LHCN-M2 (cell line): ENCODE data around the gene PLA1A. TPM values are rescaled to one million over a fixed set of nuclear protein-coding genes. Genes with fewer than 3 reads are reported as not detected.
A peak's percentile ranks its signal among the peaks of the same experiment; 100 is the strongest.

ENCODE experiments used
- DNase-seq: peaks from one replicate; pipeline ENCODE4 v3.0.0-alpha.2; 2012; ENCODE audit warnings: low read depth
- total RNA-seq: library from RNA; depleted of rRNA; stranded (reverse); fragments of >200 nt; gene quantifications from 2 replicates; pipeline ENCODE4 v1.2.3, GENCODE V29; 2014

The PLA1A gene
- total RNA-seq, 1 experiment from 2014 or later = not detected

DNA sequence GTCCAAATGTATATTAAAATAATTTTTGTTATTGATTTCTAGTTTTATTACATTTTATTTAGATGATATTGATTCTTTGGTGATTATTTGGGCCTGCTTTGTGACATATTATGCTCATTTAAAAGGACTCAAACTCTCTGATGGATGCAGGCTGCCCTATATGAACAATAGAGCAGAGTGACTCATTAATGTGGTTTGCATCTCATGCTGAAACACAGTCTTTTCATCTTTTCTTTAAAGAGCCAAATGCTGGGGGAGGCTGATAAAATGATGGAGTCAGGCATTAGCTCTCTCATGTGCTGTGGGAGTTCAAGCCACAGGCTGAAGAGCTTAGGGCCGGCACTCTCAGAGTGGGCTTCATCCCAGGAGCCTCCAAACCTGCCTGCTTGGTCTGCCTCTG lies 7.2 kb downstream of the PLA1A start:
- peak; percentile 73 for DNase-seq

DNA sequence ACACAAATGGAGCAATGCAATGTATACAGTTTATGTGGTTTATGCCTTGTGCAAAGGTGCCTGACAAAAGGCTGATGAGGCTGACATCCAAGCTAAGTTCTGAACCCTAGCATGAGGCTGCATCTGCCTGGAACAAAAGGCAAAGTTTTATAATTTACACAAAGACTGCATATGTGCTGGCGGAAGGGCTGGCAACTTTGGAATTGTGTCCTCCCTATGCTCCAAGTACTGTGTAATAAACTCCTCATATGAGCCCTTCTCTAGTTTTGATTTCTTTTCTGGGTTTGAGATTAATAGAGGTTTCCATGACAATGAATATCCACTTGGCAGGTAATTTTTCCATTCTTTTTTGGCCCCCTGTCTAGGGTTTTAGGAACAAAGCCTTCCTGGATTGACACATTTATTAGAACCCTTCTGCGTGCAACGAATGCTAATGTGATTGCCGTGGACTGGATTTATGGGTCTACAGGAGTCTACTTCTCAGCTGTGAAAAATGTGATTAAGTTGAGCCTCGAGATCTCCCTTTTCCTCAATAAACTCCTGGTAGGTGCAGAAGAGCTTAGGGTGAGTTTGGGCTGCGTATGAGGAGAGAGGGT lies 10.8 kb downstream of the PLA1A start:
- DNase-seq = no peak

DNA sequence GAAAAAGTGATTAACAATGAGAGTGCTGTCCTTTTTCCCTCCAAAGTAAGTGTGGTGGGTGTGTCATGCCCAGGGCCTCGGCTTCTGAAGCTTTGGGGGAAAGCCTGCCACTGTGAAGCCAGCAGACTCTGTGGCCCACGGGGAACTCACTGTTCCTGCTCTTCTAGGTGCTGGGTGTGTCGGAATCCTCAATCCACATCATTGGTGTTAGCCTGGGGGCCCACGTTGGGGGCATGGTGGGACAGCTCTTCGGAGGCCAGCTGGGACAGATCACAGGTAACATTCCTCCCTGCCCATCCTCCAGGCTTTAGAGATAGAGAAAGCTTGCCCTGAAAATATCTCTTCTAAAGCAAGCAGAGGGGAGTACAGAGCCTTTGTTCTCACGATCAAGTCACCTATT lies 11.6 kb downstream of the PLA1A start:
- DNase-seq = no peak

DNA sequence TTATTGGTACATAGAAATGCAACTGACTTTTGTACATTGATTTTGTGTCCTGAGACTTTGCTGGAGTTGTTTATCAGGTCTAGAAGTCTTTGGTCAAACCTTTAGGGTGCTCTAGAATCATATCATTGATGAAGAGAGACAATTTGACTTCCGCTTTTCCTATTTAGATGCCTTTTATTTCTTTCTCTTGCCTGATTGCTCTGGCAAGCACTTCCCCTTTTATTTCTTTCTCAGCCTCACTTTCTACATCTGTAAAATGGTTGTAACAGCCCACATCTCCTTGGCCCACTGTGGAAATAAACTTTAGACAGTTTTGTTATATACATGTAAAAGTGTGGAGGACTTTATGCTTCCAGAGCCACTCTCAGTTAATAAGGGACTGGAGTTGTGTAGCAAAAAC lies 14.0 kb downstream of the PLA1A start:
- DNase-seq = no peak

DNA sequence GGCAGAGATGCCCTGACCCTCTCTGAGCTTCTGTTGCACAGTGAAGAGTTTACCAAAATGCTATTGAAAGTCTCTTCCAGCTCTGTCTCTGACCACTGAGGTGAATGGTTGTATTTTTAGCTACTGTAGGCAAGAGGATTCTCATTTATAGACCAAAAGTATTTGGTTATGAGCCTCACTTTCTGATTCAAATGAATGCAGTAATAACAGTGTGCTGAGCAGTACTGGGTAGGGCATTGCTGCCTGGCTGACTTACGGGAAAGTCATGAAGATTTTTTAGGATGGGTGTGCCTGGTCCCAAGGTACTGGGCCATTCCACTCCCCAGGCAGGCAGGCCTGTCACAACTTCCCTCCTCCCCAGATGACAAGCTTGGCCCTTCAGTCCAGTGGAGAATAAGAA lies 15.5 kb downstream of the PLA1A start:
- DNase-seq = no peak

DNA sequence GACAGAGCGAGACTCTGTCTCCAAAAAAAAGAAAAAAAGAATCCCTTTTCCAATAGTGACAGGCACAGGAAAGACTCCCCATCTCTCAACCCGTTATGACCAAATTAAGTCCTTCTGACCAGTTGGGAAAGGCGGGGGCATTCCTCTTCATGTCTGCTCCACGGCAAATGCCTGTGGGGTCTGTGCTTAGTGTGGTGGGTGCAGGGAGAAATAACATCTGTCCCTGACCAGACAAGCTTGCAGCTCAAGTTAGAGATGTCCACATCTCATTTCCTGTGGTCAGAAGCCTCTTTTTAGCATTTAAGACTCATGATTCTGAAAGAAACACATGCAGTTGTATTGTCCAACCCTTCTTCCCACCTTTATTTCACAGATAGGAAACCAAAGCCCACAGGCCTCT lies 16.2 kb downstream of the PLA1A start:
- no peak for DNase-seq

DNA sequence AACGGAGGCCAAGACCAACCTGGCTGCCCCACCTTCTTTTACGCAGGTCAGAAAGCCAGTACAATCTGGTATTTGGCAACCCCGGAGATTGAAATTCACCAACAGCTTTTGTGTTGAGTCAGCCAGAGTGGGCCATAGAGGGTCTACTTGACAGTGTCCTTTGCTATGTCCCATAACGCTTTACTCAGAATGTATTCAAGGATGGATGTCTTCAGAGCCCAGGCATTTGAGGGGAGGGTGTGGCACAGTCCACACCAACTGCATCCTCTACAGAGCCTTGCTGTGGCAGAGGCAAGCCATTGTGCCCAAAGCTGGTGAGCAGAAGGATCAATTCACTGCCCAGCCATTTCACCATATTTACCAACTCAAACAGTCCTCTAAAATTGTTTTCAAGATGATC lies 18.4 kb downstream of the PLA1A start:
- no peak for DNase-seq

DNA sequence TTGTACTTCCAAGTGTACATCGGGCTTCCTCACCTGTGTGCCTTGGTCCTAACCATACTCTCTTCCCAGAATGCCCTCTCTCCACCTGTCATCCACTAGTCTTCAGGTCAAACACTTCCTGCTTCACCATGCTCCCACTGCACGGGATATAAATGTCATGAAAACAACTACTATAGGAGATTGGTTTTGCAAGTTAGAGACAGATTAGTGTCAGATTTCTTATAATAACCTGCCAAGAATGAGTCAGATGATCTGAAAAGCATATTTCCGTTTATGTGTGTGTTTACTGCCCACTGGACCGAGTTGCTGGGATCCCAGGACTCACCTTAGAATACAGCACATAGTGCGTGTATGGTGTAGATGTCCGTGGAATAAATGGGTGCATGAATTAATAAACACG lies 21.4 kb downstream of the PLA1A start:
- peak; percentile 62 for DNase-seq

DNA sequence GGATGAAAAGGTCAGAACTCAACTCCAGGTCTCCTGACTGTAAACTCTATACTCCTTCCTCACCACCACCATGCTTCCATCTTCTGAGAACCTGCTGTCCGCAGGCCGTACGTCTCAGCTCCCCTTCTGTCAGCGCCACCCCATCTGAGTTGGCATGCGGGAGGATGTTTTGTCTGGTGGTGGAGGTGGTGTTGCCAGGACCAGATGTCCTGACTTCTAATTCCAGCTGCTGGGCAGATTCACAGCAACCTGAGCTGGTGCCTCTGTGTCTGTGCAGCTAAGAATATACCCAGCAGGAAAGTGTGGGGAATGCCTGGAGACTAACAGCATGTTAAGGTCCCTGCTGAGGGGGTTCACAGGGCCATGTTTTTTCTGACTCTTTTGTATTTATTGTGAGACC lies 23.2 kb downstream of the PLA1A start:
- DNase-seq = peak; percentile 64

DNA sequence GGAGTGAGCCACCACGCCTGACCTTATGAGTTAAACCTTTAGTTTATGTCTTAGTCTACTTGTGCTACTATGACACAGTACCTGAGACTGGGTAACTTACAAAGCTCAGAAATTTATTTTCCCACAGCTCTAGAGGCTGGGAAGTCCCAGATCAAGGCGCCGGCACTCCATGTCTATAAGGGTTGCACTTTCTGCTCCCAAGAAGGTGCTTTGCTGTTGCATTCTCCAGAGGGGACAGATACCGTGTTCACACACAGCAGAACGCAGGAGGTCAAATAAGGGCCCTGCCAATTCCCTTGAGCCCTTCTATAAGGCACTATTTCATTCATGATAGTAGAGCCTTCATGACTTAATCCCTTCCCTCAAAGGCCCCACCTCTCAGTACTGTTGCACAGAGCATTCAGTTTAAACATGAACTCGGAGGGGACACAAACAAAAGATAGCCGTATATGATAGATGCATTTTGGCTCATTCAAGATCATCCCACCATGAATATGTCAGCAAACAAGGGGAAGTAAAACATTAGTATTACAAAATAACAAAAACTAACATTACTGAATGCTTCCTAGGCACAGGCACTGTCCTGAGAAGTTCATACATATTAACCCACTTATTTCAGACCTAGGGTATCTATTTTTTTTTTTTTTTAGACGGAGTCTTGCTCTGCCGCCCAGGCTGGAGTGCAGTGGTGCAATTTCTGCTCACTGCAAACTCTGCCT lies 26.5 kb downstream of the PLA1A start:
- no peak for DNase-seq

DNA sequence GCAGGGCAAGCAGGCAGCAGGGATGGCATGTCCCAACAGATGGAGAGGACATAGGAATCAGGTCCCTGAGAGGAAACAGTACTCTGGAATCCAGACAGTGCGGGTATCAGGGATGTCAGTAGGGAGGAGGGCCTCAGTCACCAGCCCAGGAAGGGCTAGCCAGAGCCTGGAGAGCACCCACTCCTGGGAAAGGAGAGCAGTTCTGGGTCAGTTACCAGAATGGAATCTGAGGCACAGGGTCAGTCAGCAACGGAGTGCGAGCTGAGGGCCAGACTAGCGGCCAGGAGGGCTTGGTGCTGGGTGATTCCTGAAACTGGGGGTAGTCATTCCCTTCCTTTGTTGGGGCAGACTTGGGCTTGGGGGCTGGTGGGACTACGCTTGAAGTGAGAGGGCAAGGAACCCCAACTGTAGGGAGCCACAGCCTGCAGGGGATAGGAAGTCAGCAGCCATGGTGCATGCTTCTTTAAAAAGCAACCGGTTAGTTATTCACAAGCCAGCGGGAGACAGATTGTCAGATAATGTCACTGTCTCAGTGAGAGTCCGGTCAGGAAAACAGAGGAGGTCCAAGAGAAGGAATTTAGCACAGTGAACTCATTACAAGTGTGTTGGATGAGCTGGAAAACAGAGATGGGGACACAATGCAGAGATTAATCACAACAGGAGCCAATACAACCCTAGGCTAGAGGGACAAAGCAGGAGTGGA lies 27.9 kb downstream of the PLA1A start:
- no peak for DNase-seq

DNA sequence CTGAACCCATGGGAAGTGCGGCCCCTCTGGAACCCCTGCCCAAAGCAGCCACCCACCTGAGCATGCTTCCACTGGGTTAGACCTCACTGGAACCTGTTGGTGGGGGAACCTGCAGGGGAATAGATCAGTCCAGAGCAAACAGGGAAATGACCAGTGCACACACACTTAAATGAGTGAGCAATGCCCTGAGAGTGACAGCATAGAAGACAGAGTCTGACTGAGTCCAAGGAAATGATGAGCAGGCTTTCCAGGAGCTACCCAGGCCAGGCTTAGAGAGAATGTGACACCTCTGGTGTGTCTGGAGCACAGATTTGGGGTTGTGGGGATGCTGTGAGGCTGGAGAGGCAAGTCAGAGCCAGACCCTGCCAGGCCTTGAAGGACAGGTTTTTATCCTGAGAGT lies 28.5 kb downstream of the PLA1A start:
- no peak for DNase-seq

DNA sequence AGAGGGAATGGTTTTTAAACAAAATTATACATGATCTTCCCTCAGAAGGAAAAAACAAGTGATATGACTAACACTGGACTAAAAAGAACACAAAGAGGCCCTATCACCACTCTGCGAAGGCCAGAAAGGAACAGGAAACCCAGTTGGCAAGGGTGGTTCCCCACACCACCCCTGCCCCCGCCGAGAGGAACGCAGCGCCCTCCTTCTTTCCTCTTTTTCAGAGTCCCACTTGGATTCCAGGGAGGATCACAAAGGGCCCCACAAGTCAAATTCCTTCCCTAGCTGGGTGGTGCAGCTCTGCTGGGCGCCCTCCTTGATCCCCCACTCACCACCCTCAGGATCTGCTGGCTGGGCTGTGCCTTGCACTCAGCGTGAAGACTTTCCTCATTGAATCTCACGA lies 29.8 kb downstream of the PLA1A start:
- no peak for DNase-seq

DNA sequence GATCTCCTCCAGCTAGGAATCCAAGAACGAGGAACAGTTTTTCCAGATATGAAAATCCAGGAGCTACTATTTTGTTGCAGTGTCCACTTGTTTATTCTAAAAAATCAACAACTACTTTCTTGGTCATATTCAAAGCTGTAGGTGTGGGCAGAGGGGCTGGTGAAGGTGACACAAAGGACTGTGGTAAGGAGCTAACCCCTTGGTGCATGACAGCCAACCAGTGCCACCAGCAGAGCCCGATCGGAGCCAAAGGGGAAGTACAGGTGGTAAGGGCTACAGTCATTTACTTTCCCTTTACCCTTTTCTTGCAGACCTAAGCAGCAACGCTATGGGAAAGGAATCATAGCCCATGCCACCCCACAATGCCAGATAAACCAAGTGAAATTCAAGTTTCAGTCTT lies 30.7 kb downstream of the PLA1A start:
- no peak for DNase-seq

DNA sequence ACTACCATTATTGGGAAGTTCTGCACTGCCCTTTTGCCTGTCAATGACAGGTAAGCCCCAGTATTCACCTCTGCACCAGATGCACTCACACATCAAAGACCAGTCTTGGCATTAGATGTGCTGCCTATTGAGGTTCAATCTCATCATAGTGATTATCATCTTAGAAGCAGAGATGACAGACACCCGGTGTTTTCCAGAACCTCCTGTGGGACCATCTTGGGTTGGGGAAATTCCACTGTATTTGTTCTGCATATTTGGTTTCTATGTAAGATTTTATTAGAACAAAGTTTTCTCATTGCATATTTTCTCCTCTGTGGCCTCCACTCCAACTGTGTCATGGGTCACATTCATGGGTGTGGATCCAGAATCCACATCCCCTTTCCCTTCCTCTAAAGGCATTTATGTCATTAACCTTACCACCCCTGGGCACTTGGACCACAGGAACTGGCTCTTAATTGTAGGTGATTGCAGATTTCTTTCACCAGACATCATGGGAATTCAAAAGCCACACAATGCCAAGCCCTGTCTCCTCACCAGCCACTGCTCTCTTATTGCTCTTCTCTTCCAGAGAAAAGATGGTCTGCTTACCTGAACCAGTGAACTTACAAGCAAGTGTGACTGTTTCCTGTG lies 31.2 kb downstream of the PLA1A start:
- DNase-seq = no peak

DNA sequence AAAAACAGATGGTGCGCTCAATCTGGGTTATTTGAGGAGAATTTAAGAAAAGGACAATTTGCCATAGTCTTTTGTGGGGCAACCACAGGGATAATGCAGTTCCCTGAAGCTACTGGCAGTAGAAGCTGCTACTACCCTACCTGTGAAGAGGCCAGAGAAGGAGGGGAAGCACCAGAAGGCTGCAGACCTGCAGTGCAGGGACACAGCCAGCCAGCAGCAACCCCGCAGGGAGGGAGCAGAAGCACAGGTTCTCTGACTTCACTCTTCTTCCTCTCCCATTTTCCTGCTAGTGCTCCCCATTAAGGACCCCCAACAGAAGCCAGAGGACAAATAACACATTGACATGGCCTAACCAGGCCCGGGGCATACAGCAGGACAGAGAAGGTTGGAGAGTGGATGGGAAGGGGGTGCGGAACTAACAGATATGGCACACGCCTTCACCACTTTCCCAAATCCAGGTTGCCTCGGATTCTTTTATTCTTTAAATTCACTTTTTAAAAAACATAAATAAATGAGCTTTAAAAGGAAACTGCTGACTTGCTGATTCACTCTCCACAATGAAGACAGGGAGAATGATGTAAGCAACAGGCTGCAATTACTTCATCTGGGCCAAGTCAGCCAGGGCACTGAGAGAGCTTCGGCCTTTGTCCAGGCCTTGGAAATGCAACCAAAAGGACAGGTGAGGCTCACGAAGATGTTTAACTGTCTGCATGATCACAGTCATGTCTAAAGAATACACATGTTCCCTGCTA lies 32.6 kb downstream of the PLA1A start:
- peak; percentile 46 for DNase-seq

DNA sequence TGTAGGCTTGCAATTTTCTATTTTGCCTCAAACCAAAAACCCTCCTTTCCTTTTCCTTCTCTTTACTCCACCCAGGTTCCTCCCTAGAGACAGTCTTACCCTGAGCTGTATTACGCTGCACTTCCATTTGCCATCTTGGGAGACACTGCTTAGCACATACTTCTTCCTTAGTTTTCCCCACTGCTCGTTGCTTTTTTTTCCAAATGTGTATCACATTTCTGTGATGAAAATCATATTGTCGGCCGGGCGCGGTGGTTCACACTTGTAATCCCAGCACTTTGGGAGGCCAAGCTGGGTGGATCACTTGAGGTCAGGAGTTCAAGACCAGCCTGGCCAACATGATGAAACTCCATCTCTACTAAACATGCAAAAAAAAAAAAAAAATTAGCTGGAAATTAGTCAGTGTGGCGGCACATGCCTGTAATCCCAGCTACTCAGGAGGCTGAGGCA lies 33.2 kb downstream of the PLA1A start:
- DNase-seq = no peak

DNA sequence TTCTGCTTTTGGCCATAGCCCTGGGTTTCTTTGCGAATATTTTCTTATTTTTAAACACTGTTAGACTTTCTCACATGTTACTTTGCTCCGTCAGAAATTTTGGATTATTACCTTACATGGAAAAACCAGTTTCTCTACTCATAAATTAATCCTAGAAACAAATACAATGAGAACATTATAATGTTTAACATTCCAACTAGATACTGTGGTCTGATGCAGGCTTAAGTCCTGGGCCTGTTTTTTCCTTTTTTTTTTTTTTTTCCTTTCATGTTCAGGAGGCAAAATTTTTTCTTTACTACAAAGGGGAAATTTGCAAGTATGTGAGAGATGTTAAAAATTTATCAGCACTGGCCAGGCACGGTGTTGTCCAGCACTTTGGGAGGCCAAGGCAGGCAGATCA lies 33.8 kb downstream of the PLA1A start:
- DNase-seq = no peak

DNA sequence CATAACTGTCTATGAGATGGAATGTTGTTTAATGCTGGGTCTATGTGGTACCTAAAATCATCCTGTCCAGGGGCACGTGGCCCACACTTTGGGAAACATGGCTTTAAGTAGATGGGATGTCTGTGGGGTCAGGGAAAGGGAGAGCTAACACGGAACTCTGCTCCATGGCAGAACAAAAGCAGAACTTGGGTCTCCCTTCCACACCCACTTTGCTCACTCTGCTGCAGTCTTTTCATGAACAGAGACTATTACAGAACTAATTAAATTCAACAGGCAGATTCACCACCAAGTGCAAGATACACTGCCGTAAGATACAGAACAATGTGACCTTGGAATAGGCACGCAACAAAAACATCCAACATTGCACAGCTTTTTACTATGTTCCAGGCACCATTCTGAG lies 34.5 kb downstream of the PLA1A start:
- DNase-seq = no peak

DNA sequence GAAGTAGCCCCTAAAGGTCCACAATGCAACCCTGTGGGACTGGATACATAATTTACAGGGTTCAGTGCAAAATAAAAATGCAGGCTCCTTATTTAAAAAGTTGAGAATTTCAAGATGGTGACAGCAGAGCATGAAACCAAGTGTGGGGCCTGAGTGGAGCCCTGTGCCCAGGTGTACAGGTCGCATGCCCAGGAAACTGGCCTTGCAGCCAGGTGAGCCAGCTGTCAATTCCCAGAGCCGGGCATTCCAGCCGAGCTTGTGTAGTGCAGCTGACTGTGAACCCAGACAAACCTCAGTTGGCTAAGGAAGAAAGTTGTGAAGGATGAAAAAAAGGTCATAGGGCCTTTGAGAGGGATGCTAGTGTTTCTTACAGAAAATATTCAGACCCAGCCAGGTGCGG lies 35.1 kb downstream of the PLA1A start:
- DNase-seq = no peak

DNA sequence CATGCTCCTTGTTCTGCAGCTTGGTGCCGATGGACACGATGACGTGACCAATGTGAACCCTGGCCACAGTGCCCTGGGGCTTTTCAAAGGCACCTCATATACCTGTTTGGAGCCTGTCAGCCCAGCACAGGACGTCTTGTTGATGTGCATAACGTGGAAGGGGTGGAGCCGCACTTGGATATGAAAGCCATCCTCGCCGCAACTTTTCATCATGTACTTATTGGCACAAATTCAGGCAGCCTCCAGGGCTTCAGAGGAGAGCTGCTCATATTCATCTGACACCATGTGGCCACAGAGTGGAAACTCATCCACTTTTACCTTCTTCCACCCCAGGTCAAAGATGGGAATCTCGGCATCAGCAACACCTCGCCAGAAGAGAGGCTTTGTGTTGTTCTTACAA lies 38.0 kb downstream of the PLA1A start:
- DNase-seq = no peak

DNA sequence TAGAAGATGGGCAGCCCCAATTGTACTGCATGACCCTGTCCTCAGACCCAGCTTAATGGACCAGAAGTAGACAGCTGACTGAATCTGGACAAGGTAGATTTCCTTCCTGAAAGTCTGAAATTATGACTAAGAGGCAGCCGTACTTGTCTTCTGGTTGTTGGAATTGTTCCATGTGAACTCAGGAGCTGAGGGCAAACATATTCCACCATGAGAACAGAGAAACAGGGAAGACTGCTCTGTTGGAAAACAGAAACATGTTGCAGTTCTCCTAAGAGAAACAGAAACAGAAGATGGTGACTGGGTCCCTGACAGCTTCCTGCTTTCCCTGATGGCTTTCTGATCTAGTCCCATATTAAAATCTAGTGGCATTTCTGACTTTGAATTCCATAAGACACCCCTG lies 38.6 kb downstream of the PLA1A start:
- DNase-seq = peak; percentile 67
